Activated effector memory CD4-positive, alpha-beta T cell treated with anti-CD3 and anti-CD28 coated beads, Interleukin-2, amount 50 U/mL, for 16 hours (primary cell): Measurements from ENCODE around the gene ZNF516.
A peak's percentile ranks its signal among the peaks of the same experiment; 100 is the strongest.

Experiments
- DNase-seq: peaks from one replicate; pipeline ENCODE4 v3.0.0-alpha.2; 2020

ZNF516 gene

GRCh38 chr18:76354348-76354747 is 140.7 kb downstream of the ZNF516 start:
- no peak for DNase-seq

GRCh38 chr18:76353500-76353899 is 141.5 kb downstream of the ZNF516 start:
- DNase-seq, result no peak

GRCh38 chr18:76353046-76353445 is 142.0 kb downstream of the ZNF516 start:
- DNase-seq, result no peak

GRCh38 chr18:76351961-76352581 is 143.0 kb downstream of the ZNF516 start:
- DNase-seq, result no peak

DNA sequence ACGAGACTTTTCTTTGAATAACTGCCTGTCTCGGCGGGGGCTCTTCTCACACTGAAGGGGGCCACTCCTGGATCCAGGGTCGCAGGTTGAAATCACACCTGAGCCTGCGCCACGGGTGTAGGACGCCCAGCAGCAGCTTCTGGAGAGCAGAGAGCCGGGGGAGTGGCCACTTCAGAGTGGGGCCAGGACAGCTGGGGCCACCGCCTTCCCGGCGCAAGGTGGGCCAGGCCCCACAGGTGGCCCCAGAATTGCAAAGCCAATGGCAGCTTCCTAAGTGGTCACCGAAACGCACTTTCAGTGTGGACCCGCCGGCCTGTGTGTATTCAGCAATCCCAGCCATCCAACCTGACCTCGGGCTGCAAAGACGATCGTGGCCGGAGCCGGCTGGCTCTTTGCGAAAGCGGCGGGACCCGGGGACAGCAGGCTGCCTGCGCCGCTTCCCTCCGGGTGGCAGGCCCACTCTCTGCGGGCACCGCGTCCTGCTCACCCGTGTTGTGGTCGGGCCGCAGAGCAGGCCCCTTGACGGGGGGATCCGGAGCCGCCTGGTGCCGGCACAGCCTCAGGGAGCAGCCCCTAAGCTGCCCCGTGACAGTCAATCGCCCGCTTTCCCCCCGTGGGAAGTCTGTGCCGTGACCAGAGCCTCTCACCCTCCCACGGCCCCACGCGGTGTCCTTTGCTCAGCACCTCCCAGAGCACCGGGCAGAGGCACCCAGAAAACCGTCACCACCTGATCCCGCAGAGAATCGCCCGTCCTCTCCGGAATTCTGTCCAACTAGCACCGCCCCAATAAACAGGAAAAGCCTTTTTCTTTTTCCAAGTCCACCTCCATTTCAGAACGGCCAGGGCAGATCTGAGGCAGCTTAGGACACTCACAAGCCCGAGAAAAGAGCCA is 144.7 kb downstream of the ZNF516 start:
- DNase-seq, result no peak

- peak; percentile 81 for DNase-seq
Observed at GRCh38 chr18:76349067-76349715, 145.9 kb downstream of the ZNF516 start.

DNA sequence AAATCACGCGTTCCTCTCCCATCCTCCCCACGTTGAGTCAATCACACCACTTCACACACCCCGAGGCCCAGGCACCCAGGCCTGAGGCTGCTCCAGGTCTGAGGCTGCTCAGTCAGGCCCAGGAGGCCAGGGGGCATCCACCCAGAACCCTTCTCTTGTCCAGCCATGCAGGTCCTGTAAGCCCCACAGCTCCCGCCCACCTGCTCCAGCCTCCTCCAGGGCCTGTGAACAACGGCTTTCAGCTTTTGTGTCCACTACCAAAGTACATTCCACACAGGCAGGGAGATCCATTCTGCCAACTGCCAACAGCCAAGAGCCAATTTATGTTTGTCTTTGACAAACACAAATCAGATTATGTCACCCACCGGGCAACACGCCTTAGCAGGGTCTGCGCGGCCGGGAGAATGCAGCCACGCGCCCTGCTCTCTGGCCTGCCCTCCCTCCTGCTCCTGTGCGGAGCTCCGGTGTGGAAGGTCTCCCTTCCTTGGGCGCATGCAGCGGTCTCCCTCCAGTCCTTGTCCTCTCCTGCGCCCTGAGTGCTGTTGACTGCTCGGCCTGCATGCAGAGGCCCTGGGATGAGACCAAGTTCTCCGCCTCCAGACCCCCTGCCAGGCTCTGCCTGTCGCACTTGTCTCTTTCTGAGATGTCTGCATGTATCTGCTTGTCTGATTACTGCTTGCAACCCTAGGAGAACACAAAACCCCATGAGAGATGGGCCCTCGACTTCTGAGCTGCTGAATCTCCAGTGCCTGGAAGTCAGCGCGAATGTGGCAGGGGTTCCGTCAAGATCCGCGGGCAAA is 146.6 kb downstream of the ZNF516 start:
- DNase-seq, result no peak

DNA sequence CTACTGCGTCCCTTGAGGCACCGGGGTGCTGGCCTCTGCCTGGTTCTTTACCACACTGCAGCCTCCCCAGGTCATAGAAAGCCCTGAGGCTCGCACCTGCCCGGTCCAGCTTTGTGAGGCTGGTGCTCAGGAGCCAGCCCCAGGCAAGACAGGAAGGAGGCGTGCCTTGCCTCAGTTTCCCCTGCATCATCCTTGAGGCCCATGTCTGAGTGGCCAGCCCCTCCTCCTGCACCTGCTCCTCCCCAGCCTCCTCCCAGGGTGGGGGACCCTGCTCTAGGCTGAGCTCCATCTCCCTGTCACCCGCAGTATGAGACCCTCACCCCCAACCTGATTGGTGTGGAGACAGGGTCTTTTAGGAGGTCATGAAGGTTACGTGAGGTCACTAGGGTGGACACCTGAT is 147.7 kb downstream of the ZNF516 start:
- no peak for DNase-seq

DNA sequence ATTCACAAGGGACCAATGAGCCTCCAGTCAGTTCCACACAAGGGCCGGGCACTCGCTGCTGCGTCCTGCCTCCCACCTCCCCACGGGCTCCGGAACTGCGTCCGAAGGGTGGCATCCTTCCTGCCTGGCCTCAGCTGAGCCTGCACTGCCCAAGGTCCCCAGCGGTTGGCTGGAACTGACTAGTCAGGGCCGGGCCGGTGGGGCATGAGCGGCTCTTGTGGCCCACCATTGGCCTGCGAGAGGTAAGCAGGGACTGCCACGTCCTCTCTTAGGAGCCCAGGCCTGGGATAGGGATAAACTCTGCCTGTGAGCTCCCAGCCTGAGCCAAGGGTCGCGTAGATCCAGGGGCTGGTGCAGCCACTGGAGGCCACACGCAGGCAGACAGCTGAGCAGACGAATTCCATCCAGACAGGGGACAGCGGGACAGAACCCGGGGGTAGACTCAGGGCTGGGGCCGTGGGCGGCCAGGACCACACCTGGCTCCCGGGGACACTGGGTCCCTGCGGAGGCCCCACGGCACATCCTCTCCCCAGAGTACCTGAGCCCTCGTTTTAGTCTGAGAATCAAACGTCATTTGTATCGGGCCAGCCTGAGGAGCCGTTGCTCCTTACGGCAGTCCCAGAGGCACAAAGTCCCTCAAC is 148.4 kb downstream of the ZNF516 start:
- DNase-seq, result no peak

GRCh38 chr18:76345901-76346300 is 149.1 kb downstream of the ZNF516 start:
- DNase-seq, result no peak

DNA sequence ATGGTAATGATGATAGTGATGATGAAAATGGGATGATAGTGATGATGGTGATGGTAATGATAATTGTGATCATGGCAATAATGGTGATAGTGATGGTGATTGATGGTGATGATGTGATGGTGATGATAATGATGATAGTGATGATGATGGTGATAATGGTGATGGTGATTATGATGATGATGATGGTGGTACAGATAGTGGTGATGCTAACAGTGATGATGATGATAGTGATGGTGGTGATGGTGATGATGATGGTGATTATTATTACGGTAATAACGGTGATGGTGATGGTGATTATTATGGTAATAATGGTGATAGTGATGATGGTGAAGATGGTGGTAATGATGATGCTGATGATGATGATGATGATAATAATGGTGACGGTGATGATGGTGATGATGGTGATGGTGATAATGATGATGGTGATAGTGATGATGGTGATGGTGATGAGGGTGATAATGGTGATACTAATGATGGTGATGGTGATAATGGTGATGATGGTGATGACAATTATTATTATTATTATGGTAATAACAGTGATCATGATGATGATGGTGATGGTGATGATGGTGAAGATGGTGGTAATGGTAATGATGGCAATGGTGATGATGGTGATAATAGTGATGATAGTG is 151.0 kb downstream of the ZNF516 start:
- DNase-seq, result no peak

DNA sequence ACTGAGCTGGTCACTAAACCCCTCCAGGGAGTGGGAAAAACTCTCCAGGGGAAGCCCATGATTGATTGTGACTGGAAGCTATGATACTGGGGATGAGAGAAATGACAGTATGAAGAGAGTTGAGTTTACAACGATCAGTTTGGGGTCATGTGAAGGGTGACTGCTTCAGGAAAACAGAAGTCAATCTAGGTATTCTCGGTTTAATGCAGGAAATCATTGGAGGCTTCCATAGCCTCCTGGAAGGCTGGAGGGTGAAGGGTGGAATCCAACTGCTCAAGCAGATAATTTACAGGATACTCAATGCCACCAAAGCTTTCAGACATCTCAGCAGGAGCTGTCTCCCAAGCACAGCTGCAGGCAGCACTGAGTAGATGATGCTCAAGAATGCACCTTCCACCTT is 154.6 kb downstream of the ZNF516 start:
- DNase-seq, result no peak

DNA sequence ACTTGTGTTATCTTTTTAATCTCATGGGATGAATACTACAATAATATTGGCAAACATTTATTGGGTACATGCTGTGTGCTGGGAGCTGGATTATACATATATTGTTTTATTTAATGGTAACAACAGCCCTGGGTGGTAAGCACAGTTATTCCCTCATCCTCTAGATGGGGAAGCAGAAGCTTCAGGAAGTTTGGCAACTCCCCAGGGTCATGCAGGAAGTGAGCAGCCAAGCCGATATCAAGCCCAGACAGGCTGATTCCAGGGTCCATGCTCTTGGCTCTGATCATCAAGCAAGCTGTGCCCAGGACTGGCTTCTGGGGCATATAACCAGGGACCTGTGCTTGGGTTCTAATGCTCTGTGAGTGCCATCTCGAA is 155.8 kb downstream of the ZNF516 start:
- no peak for DNase-seq

DNA sequence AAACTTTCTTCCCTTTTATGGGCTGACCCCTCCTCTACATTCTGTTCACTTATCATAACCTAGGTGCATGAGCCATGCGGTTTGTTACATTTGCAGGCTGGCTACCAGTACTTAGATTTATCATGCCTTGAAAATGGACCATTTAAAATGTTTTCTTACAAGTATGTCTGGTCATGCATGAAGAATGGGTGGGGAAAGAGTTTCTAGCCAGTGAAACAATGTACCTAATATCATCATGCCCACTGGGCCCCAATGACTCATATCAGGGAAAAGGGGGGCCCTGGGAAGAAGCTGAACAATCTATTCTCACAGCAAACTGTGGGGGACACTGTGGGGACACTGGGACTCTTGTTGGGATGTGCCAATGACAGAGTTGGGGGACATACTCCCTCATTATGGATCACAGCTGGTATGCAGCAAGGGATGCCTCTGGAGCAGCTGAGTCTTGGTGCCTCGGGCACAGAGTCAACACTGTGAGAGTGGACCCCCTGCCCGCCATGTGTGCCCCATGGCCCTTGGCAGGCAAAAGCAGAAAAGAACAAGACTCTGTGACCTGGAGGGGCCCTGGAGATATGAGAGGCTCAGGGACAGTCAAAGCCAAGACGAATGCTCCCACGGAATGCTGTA is 156.3 kb downstream of the ZNF516 start:
- no peak for DNase-seq

DNA sequence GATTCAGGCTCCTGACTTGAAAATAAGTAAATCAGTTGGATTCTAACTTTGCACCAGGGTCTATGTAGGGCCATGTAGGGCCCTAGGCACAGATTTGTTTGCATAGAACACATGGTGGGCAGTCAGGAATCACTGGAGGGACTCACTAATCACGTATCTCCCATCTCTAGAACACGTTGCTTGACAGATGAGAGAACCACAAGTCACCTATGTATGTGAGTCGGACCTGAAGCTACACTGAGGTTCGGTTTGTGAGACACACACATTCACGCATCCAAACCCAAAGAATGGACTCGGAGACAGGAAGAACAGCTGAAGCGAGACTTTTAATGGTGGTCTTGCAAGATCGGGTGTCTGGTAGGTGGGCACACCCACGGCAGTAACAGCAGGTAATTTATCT is 157.0 kb downstream of the ZNF516 start:
- DNase-seq, result no peak

DNA sequence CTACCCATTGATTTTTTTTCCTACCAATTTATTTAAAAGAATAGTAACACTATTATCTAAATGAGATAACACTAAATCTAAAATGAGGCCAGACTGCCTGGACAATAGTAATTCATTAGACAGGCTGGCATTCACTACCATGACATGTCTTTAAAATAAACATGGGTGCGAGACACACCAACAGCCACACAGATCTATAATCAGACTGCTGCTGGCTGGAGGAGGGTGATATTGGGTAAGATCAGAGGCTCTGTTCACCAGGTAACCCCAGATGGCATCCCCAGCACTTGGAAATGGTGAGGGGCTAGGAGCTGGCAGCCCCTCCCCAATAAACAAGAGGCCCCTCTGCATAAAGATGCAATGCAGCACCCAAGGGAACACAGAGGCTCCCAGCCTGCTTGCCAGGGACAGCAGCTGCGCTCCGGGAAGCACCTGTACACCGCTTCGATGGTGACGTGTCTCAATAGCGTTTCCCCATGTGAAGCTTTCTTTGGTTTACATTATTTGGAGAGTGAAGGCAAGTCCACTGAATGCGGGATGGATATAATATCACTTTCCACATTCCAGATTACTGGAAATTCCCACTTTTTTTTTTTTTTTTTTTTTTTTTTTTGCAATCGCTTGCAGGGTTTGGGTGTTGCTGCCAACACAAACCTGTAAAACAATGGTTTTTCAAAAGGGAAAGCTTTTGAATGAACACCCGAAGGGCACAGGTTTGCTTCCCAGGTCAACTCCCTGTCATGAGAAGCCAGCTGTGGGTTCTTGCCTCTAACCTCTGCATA is 159.0 kb downstream of the ZNF516 start:
- no peak for DNase-seq

DNA sequence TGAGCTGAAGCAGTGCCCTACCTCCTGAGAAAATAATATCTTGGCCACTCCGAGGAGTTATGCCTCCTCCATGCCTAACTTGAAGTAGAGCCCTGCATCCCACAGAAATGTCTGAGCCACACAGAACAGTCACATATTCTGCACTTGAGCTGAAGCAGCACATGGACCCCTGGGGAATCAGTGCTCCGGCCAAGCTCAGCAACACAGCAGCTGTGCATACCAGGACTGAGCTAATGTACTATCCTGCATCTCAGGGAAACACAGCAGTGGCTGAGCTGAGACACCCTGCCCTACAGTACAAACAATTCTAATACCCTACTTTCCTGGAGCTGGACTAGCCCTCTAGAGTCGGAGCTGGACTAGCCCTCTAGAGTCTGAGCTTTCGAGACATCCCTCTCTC is 166.9 kb downstream of the ZNF516 start:
- DNase-seq, result no peak

DNA sequence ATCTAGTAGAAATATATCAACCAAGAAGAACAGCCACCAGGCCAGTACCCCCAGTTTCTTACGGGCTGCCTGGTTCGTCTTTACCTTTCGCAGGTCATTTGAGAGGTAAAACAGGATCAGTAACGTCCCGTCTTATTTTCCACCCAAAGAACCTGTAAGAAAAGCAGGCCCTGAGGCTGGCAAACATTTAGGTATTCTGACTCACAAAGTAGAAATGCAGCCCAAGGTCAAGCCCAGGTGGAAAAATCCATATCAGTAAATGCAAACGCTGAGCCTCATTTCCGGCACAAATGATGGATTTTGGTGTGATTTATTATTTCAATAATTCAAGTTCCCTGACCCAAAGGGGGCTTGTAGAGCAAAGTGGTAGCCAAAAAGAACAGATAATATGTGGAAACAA is 171.2 kb downstream of the ZNF516 start:
- DNase-seq, result no peak

DNA sequence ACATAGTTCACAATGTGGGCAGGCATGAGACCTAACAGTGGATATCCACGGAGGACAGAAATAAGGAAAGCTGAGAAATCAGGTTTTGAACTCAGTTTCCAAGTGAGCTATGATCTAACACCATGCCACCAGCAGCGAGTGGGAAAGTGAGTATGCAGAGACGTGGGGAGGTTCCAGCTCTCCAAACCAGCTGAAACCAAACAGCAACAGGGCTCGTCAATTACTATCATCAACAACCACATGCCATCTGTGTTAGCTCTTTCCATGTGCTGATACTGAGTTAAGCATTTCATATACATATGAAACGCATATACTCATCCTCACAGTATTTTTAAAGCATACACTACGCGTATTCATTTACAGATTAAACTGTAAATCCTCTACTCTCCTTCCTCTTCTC is 172.4 kb downstream of the ZNF516 start:
- no peak for DNase-seq

- DNase-seq, result no peak
Observed at GRCh38 chr18:76319366-76319765, 175.7 kb downstream of the ZNF516 start.

DNA sequence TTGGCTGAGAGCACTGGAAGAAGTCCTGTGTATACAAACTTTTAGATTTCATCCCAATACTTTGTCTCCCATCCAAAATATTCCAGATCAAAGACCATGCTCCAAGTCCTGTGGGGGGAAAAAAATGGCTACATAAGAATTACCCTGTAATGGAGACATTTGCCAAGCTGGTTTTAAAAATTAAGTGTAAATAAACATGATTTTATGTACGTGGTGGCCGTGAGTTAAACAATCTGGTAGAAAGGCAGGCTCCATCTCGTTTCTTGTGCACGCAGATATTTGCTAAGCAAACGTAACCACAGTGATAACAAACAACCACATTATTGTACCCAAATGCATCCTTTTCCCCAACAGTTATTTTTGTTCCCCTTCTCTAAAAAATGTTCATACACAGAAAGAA is 176.4 kb downstream of the ZNF516 start:
- DNase-seq, result no peak
